Measurements from ENCODE around the gene SNX20.
A peak's percentile ranks its signal among the peaks of the same experiment; 100 is the strongest.

SNX20 gene

GRCh38 chr16:50681021-50681885, at the start of gene SNX20:
TSS of gene SNX20 (minus strand) at chr16:50681312. CDS start at chr16:50677526, 3,786 bp downstream.
- DNase-seq: no peak

- DNase-seq: no peak
Measured at GRCh38 chr16:50724306-50724705, 43.2 kb upstream of the SNX20 start.

- DNase-seq: no peak
Measured at GRCh38 chr16:50722960-50723359, 41.8 kb upstream of the SNX20 start.

GRCh38 chr16:50722405-50722737, 41.3 kb upstream of the SNX20 start:
- DNase-seq: no peak

- peak; percentile 30 for DNase-seq
Measured at GRCh38 chr16:50721549-50722404, 40.7 kb upstream of the SNX20 start.

GRCh38 chr16:50719401-50720337, 38.6 kb upstream of the SNX20 start:
- DNase-seq: no peak

GRCh38 chr16:50718761-50719400, 37.8 kb upstream of the SNX20 start:
- no peak for DNase-seq

GRCh38 chr16:50718061-50718760, 37.1 kb upstream of the SNX20 start:
- no peak for DNase-seq

- DNase-seq: no peak
Measured at GRCh38 chr16:50717494-50717893, 36.4 kb upstream of the SNX20 start.

GRCh38 chr16:50717091-50717490, 36.0 kb upstream of the SNX20 start:
- DNase-seq: no peak

GRCh38 chr16:50712956-50713355, 31.8 kb upstream of the SNX20 start:
- DNase-seq: no peak

- DNase-seq: peak; percentile 56
Measured at GRCh38 chr16:50712560-50712898, 31.4 kb upstream of the SNX20 start.

GRCh38 chr16:50711862-50712559, 30.9 kb upstream of the SNX20 start:
- DNase-seq: no peak

- no peak for DNase-seq
Measured at GRCh38 chr16:50711040-50711439, 29.9 kb upstream of the SNX20 start.

GRCh38 chr16:50709980-50710379, 28.9 kb upstream of the SNX20 start:
- DNase-seq: no peak

- no peak for DNase-seq
Measured at GRCh38 chr16:50709061-50709684, 28.1 kb upstream of the SNX20 start.

- no peak for DNase-seq
Measured at GRCh38 chr16:50708373-50709060, 27.4 kb upstream of the SNX20 start.

GRCh38 chr16:50706250-50706649, 25.1 kb upstream of the SNX20 start:
- DNase-seq: no peak

- no peak for DNase-seq
Measured at GRCh38 chr16:50705436-50706110, 24.5 kb upstream of the SNX20 start.
